IPS-18a (cell line): Measurements from ENCODE around the gene CCL7.

Experiments used
- H3K27ac ChIP-seq: one replicate; pipeline ENCODE4 v1.5.1; 2013; ENCODE audit warnings: low read length
- H3K27me3 ChIP-seq: one replicate; pipeline ENCODE4 v1.6.1; 2013; ENCODE audit warnings: mild to moderate bottlenecking, low read length; ENCODE audit not compliant: control insufficient read depth, insufficient read depth
- H3K36me3 ChIP-seq: one replicate; pipeline ENCODE4 v1.6.1; 2013; ENCODE audit warnings: low read depth, low read length; ENCODE audit not compliant: control insufficient read depth
- H3K4me1 ChIP-seq: one replicate; pipeline ENCODE4 v1.6.1; 2013; ENCODE audit warnings: low read depth, low read length; ENCODE audit not compliant: control insufficient read depth
- H3K4me3 ChIP-seq: one replicate; pipeline ENCODE4 v1.5.1; 2013; ENCODE audit warnings: low read length
- H3K9ac ChIP-seq: one replicate; pipeline ENCODE4 v1.6.1; 2013; ENCODE audit warnings: mild to moderate bottlenecking, low read length, moderate library complexity
- H3K9me3 ChIP-seq: one replicate; pipeline ENCODE4 v1.6.1; 2013; ENCODE audit warnings: low read depth, low read length; ENCODE audit not compliant: control insufficient read depth

The CCL7 gene

GRCh38 chr17:34259146-34259545, 10.9 kb upstream of the CCL7 start:
- Histone ChIP-seq H3K4me1 (peaks cover 19% of the 10 kb centered on the region), H3K4me3 (no peak overlapping the region), H3K36me3 (no peaks in the 10 kb centered on the region), H3K9me3 (no peaks in the 10 kb centered on the region), H3K27ac (no peak overlapping the region), H3K27me3 (no peaks in the 10 kb centered on the region), H3K9ac (no peak overlapping the region)

GRCh38 chr17:34260861-34261260, 9.2 kb upstream of the CCL7 start:
- no peaks in the 10 kb centered on the region for H3K27me3 ChIP-seq
- H3K4me1 ChIP-seq = peaks cover 3% of the 10 kb centered on the region
- no peaks in the 10 kb centered on the region for H3K36me3 ChIP-seq
- no peak overlapping the region for H3K27ac ChIP-seq
- H3K9ac ChIP-seq = no peak overlapping the region
- H3K9me3 ChIP-seq = no peaks in the 10 kb centered on the region
- H3K4me3 ChIP-seq = no peak overlapping the region

- H3K27ac ChIP-seq = no peak overlapping the region
Measured at GRCh38 chr17:34261568-34262337, 8.3 kb upstream of the CCL7 start.

GRCh38 chr17:34265711-34266110, 4.3 kb upstream of the CCL7 start:
- Histone ChIP-seq H3K36me3 (no peaks in the 10 kb centered on the region), H3K27me3 (no peaks in the 10 kb centered on the region), H3K27ac (no peak overlapping the region), H3K9ac (no peak overlapping the region), H3K4me1 (no peaks in the 10 kb centered on the region), H3K9me3 (no peaks in the 10 kb centered on the region), H3K4me3 (no peak overlapping the region)

More at GRCh38 chr17:34261568-34262337, 8.3 kb upstream of the CCL7 start:
- Histone ChIP-seq H3K9ac (no peak overlapping the region), H3K9me3 (no peaks in the 10 kb centered on the region), H3K36me3 (no peaks in the 10 kb centered on the region), H3K4me3 (no peak overlapping the region), H3K4me1 (no peaks in the 10 kb centered on the region), H3K27me3 (no peaks in the 10 kb centered on the region)

- Histone ChIP-seq H3K27ac (no peak overlapping the region), H3K9ac (no peak overlapping the region), H3K9me3 (no peaks in the 10 kb centered on the region), H3K4me3 (no peak overlapping the region), H3K4me1 (no peaks in the 10 kb centered on the region), H3K27me3 (no peaks in the 10 kb centered on the region), H3K36me3 (no peaks in the 10 kb centered on the region)
Measured at GRCh38 chr17:34275881-34276280, 5.9 kb downstream of the CCL7 start.

GRCh38 chr17:34276826-34277225, 6.8 kb downstream of the CCL7 start:
- Histone ChIP-seq H3K4me3 (no peak overlapping the region), H3K27me3 (no peaks in the 10 kb centered on the region), H3K36me3 (no peaks in the 10 kb centered on the region), H3K9me3 (no peaks in the 10 kb centered on the region), H3K4me1 (no peaks in the 10 kb centered on the region), H3K9ac (no peak overlapping the region), H3K27ac (no peak overlapping the region)

- no peak overlapping the region for H3K9ac ChIP-seq
- no peaks in the 10 kb centered on the region for H3K36me3 ChIP-seq
- no peak overlapping the region for H3K4me3 ChIP-seq
- H3K9me3 ChIP-seq = no peaks in the 10 kb centered on the region
- no peaks in the 10 kb centered on the region for H3K4me1 ChIP-seq
- no peak overlapping the region for H3K27ac ChIP-seq
- H3K27me3 ChIP-seq = no peaks in the 10 kb centered on the region
Measured at GRCh38 chr17:34283571-34283970, 13.6 kb downstream of the CCL7 start.

GRCh38 chr17:34285286-34285792, 15.3 kb downstream of the CCL7 start, which contains the start of gene CCL11:
Gene CCL11 (plus strand): TSS chr17:34285742. CDS start chr17:34285809, 67 bp downstream.
- H3K9ac ChIP-seq = no peak within 1 kb of the TSS
- no peaks in the 10 kb centered on the region for H3K36me3 ChIP-seq
- no peak within 1 kb of the TSS for H3K27ac ChIP-seq
- H3K27me3 ChIP-seq = no peaks in the 10 kb centered on the region
- H3K4me1 ChIP-seq = no peaks in the 10 kb centered on the region
- H3K4me3 ChIP-seq = no peak within 1 kb of the TSS
- no peaks in the 10 kb centered on the region for H3K9me3 ChIP-seq

GRCh38 chr17:34287875-34288274, 17.9 kb downstream of the CCL7 start:
- Histone ChIP-seq H3K4me1 (no peaks in the 10 kb centered on the region), H3K9me3 (no peaks in the 10 kb centered on the region), H3K9ac (no peak overlapping the region)

GRCh38 chr17:34290586-34290985, 20.6 kb downstream of the CCL7 start:
- Histone ChIP-seq H3K4me3 (no peak overlapping the region), H3K4me1 (no peaks in the 10 kb centered on the region), H3K27me3 (no peaks in the 10 kb centered on the region), H3K27ac (no peak overlapping the region), H3K9ac (no peak overlapping the region), H3K36me3 (no peaks in the 10 kb centered on the region), H3K9me3 (no peaks in the 10 kb centered on the region)

More at GRCh38 chr17:34287875-34288274, 17.9 kb downstream of the CCL7 start:
- no peaks in the 10 kb centered on the region for H3K27me3 ChIP-seq
- H3K36me3 ChIP-seq = no peaks in the 10 kb centered on the region
- H3K27ac ChIP-seq = no peak overlapping the region
- no peak overlapping the region for H3K4me3 ChIP-seq

- Histone ChIP-seq H3K4me1 (no peaks in the 10 kb centered on the region), H3K9ac (no peak overlapping the region), H3K27me3 (no peaks in the 10 kb centered on the region), H3K36me3 (no peaks in the 10 kb centered on the region), H3K9me3 (no peaks in the 10 kb centered on the region), H3K27ac (no peak overlapping the region), H3K4me3 (no peak overlapping the region)
Measured at GRCh38 chr17:34291721-34292348, 21.8 kb downstream of the CCL7 start.
